Activated CD4-positive, alpha-beta T cell treated with anti-CD3 and anti-CD28 coated beads for 1 hour (primary cell): ENCODE measurements around the gene GAMT.

Source experiments
- DNase-seq: peaks from one replicate; pipeline ENCODE4 v3.0.0-alpha.2; 2020

The GAMT gene

GRCh38 chr19:1399079-1399478, 2.3 kb downstream of the GAMT start:
- DNase-seq: no peak

- DNase-seq: no peak
These were observed 3.5 kb downstream of the GAMT start for GRCh38 chr19:1397838-1398237.

GRCh38 chr19:1396768-1397679, 4.3 kb downstream of the GAMT start:
- DNase-seq: no peak

- DNase-seq: no peak
These were observed 5.1 kb downstream of the GAMT start for GRCh38 chr19:1396019-1396767.

- DNase-seq: no peak
These were observed 5.9 kb downstream of the GAMT start for GRCh38 chr19:1395194-1396018.

GRCh38 chr19:1394252-1395193, 6.8 kb downstream of the GAMT start:
- no peak for DNase-seq

- DNase-seq: no peak
These were observed 7.5 kb downstream of the GAMT start for GRCh38 chr19:1393841-1394240.

- DNase-seq: no peak
These were observed 8.3 kb downstream of the GAMT start for GRCh38 chr19:1392939-1393530.

GRCh38 chr19:1392407-1392806, 8.9 kb downstream of the GAMT start:
- DNase-seq: no peak

- DNase-seq: no peak
These were observed 10.4 kb downstream of the GAMT start for GRCh38 chr19:1390890-1391423.

GRCh38 chr19:1389033-1389940, 12.1 kb downstream of the GAMT start:
- no peak for DNase-seq

- no peak for DNase-seq
These were observed 12.7 kb downstream of the GAMT start for GRCh38 chr19:1388637-1389026.

- no peak for DNase-seq
These were observed 13.4 kb downstream of the GAMT start for GRCh38 chr19:1387684-1388636.

GRCh38 chr19:1386945-1387683, 14.2 kb downstream of the GAMT start:
- DNase-seq: no peak

- no peak for DNase-seq
These were observed 15.5 kb downstream of the GAMT start for GRCh38 chr19:1385816-1386215.

- DNase-seq: no peak
These were observed 16.7 kb downstream of the GAMT start for GRCh38 chr19:1384478-1385110.

- no peak for DNase-seq
These were observed 17.3 kb downstream of the GAMT start for GRCh38 chr19:1384085-1384462.
